ENCODE data around the gene SPDYC. TPM values are rescaled to one million over a fixed set of nuclear protein-coding genes. Genes with fewer than 3 reads are reported as not detected.

Gene SPDYC
- total and polyA plus RNA-seq, 2 experiments from 2014 or later = not detected

- TF ChIP-seq EZH2 (IDR thresholded peaks at IDR 0.05; ENCODE audit: borderline replicate concordance) = no peak
- no peak for TF ChIP-seq EZH2phosphoT487 (IDR thresholded peaks at IDR 0.05; ENCODE audit: low read depth, severe bottlenecking, unreplicated experiment)
- TF ChIP-seq CTCF (IDR thresholded peaks at IDR 0.05; ENCODE audit: poor library complexity) = no peak
- Histone ChIP-seq H3K27me3 (no peaks in the 10 kb centered on the region), H3K4me2 (peak overlapping the region; percentile 97), H3K36me3 (replicated peaks; ENCODE audit: insufficient read depth, low read depth) (no peaks in the 10 kb centered on the region), H3K4me1 (ENCODE audit: insufficient read depth) (peaks cover 15% of the 10 kb centered on the region), H4K20me1 (ENCODE audit: insufficient read depth, poor library complexity, severe bottlenecking) (peaks cover 10% of the 10 kb centered on the region), H3K9me2 (replicated peaks; ENCODE audit: insufficient read depth) (no peaks in the 10 kb centered on the region), H3K27ac (peak overlapping the region; percentile 98), H3K9me3 (ENCODE audit: low read depth) (no peaks in the 10 kb centered on the region), H3K79me2 (peaks cover 41% of the 10 kb centered on the region), H3K4me3 (peak overlapping the region; percentile 1), H2AFZ (no peak overlapping the region)
- peak; percentile 28 for DNase-seq (ENCODE audit: low spot score)
- WGBS (ENCODE audit: low lambda C conversion rate, missing lambda C conversion rate) = 62% methylated on average over 18 of the region's 19 CpGs
Measured at GRCh38 chr11:65183201-65183891, 13.3 kb downstream of the SPDYC start.

GRCh38 chr11:65184146-65184545 is 14.1 kb downstream of the SPDYC start:
- H4K20me1 ChIP-seq (ENCODE audit: insufficient read depth, poor library complexity, severe bottlenecking) = peaks cover 10% of the 10 kb centered on the region
- peak overlapping the region; percentile 97 for H3K4me2 ChIP-seq
- H3K27ac ChIP-seq = no peak overlapping the region
- no peaks in the 10 kb centered on the region for H3K9me3 ChIP-seq (ENCODE audit: low read depth)
- H3K9me2 ChIP-seq (replicated peaks; ENCODE audit: insufficient read depth) = no peaks in the 10 kb centered on the region
- H3K4me1 ChIP-seq (ENCODE audit: insufficient read depth) = peaks cover 15% of the 10 kb centered on the region
- H2AFZ ChIP-seq = no peak overlapping the region
- 90% methylated on average over 11 of the region's 22 CpGs for WGBS (ENCODE audit: low lambda C conversion rate, missing lambda C conversion rate)
- no peaks in the 10 kb centered on the region for H3K27me3 ChIP-seq
- H3K36me3 ChIP-seq (replicated peaks; ENCODE audit: insufficient read depth, low read depth) = no peaks in the 10 kb centered on the region
- H3K79me2 ChIP-seq = peaks cover 41% of the 10 kb centered on the region
- no peak overlapping the region for H3K4me3 ChIP-seq
- TF ChIP-seq EZH2 (IDR thresholded peaks at IDR 0.05; ENCODE audit: borderline replicate concordance) = no peak
- no peak for TF ChIP-seq CTCF (IDR thresholded peaks at IDR 0.05; ENCODE audit: poor library complexity)
- DNase-seq (ENCODE audit: low spot score) = no peak

- Histone ChIP-seq H3K27me3 (no peaks in the 10 kb centered on the region), H4K20me1 (ENCODE audit: insufficient read depth, poor library complexity, severe bottlenecking) (peaks cover 10% of the 10 kb centered on the region), H3K4me3 (no peak overlapping the region), H3K9me2 (replicated peaks; ENCODE audit: insufficient read depth) (no peaks in the 10 kb centered on the region), H3K9me3 (ENCODE audit: low read depth) (no peaks in the 10 kb centered on the region), H3K27ac (no peak overlapping the region), H3K4me2 (no peak overlapping the region), H3K4me1 (ENCODE audit: insufficient read depth) (peaks cover 15% of the 10 kb centered on the region), H2AFZ (no peak overlapping the region), H3K79me2 (peaks cover 41% of the 10 kb centered on the region), H3K36me3 (replicated peaks; ENCODE audit: insufficient read depth, low read depth) (no peaks in the 10 kb centered on the region)
- TF ChIP-seq EZH2 (IDR thresholded peaks at IDR 0.05; ENCODE audit: borderline replicate concordance) (no peak), EZH2phosphoT487 (IDR thresholded peaks at IDR 0.05; ENCODE audit: low read depth, severe bottlenecking, unreplicated experiment) (no peak), CTCF (IDR thresholded peaks at IDR 0.05; ENCODE audit: poor library complexity) (no peak)
- whole genome bisulfite sequencing (ENCODE audit: low lambda C conversion rate, missing lambda C conversion rate) = 80% methylated on average over 2 of the region's 2 CpGs
- DNase-seq (ENCODE audit: low spot score) = no peak
Measured at GRCh38 chr11:65185171-65185570, 15.1 kb downstream of the SPDYC start.

All from hepatocyte (in vitro differentiated cells).